K562 (cell line): ENCODE measurements around the gene ODAM. TPM values are rescaled to one million over a fixed set of nuclear protein-coding genes. Genes with fewer than 3 reads are reported as not detected.

Experiments
- ASH1L ChIP-seq: fragments of 450-650 bp; IDR thresholded peaks from 2 replicates; pipeline ENCODE4 v1.6.1; 2018; ENCODE audit warnings: borderline replicate concordance, mild to moderate bottlenecking, low read depth; ENCODE audit not compliant: partially characterized antibody
- BMI1 ChIP-seq: fragments of 150-350 bp; IDR thresholded peaks from 2 replicates; pipeline ENCODE4 v1.6.1; 2014; ENCODE audit warnings: low read length
- HMGN3 ChIP-seq: IDR thresholded peaks from 2 replicates; pipeline ENCODE4 v1.6.1; 2011; ENCODE audit warnings: borderline replicate concordance, low read depth, mild to moderate bottlenecking, mixed read lengths, low read length; ENCODE audit not compliant: insufficient read length; ENCODE audit errors: extremely low read depth
- HMGXB4 ChIP-seq: sonication (generic); formaldehyde crosslinking; IDR thresholded peaks from 2 replicates; pipeline ENCODE4 v1.8.1; 2023; ENCODE audit warnings: mild to moderate bottlenecking, missing genetic modification reagents
- MYBL2 ChIP-seq, 2 experiments: fragments of 450-650 bp in 1 of 2; sonication (generic) in 1 of 2; formaldehyde crosslinking in 1 of 2; IDR thresholded peaks; 2 replicates each; pipeline versions ENCODE4 v1.6.1 to v1.8.1; 2017 to 2022; ENCODE audit warnings: borderline replicate concordance in 1 of 2, inconsistent platforms in 1 of 2, low read depth in 1 of 2, mild to moderate bottlenecking in 1 of 2, missing genetic modification reagents in 1 of 2, moderate library complexity in 1 of 2
- PML ChIP-seq: IDR thresholded peaks from 2 replicates; pipeline ENCODE4 v1.6.1; 2012; ENCODE audit warnings: low read length, inconsistent platforms
- ZFP1 ChIP-seq: fragments of 450-650 bp; formaldehyde crosslinking; IDR thresholded peaks from 2 replicates; pipeline ENCODE4 v1.4.0; 2020; ENCODE audit warnings: mild to moderate bottlenecking, mixed read lengths
- ZNF592 ChIP-seq: fragments of 450-650 bp; IDR thresholded peaks from 2 replicates; pipeline ENCODE4 v1.6.1; 2017; ENCODE audit warnings: antibody characterized with exemption, mild to moderate bottlenecking
- ZNF668 ChIP-seq: fragments of 250-450 bp; sonication (Bioruptor Pico); IDR thresholded peaks from 2 replicates; pipeline ENCODE4 v1.8.0; 2022; ENCODE audit warnings: mild to moderate bottlenecking, inconsistent platforms
- polyA plus RNA-seq, 8 experiments: library from polyadenylated mRNA; depleted of rRNA in 4 of 8; stranded (reverse) in 5 of 8; unstranded in 3 of 8; fragments of >200 nt; fragmentation: Nextera tagmentation in 2 of 8; fragmentation: Illumina TruSeq in 1 of 8; extraction: Ambion mirVana in 2 of 8; extraction: Trizol in 1 of 8; gene quantifications; 2 replicates each; pipeline versions ENCODE4 v1.2.1 to v1.2.3, GENCODE V29; 2011 to 2014; ENCODE audit warnings: inconsistent platforms in 1 of 8, missing spikeins in 1 of 8
- total RNA-seq, 7 experiments: library from RNA; depleted of rRNA in 6 of 7; stranded (reverse); fragments of >200 nt in 6 of 7; fragmentation: Illumina TruSeq in 2 of 7; extraction: Trizol in 2 of 7; gene quantifications; 2 replicates each; pipeline versions ENCODE4 v1.2.1 to v1.2.3, GENCODE V29; 2011 to 2021; ENCODE audit warnings: low replicate concordance in 1 of 7

ODAM gene
- total and polyA plus RNA-seq, 9 of the 15 experiments (the other 6 are each of a cell fraction or from before 2014, with no cell fraction given): not detected

- TF ChIP-seq BMI1 (no peak), ZNF668 (no peak), PML (no peak), ZNF592 (no peak), ZFP1 (CRISPR knock-in tag) (no peak), HMGXB4 (CRISPR knock-in tag) (no peak), MYBL2 (IDR thresholded peaks at IDR 0.05; ENCODE audit: low read depth) (no peak), MYBL2 (CRISPR knock-in tag; IDR thresholded peaks at IDR 0.05; ENCODE audit: borderline replicate concordance) (no peak), HMGN3 (no peak), ASH1L (no peak)
Measured at GRCh38 chr4:70251250-70251944, 55.9 kb downstream of the ODAM start (continued).
